NCI-H2081 treated with DMSO at 0.1 percent for 48 hours (cell line): ENCODE measurements around the gene FSTL5.

Source experiments
- DNase-seq: peaks from one replicate; lab custom pipeline; 2025; lab: John Stamatoyannopoulos, UW

FSTL5 gene

DNA sequence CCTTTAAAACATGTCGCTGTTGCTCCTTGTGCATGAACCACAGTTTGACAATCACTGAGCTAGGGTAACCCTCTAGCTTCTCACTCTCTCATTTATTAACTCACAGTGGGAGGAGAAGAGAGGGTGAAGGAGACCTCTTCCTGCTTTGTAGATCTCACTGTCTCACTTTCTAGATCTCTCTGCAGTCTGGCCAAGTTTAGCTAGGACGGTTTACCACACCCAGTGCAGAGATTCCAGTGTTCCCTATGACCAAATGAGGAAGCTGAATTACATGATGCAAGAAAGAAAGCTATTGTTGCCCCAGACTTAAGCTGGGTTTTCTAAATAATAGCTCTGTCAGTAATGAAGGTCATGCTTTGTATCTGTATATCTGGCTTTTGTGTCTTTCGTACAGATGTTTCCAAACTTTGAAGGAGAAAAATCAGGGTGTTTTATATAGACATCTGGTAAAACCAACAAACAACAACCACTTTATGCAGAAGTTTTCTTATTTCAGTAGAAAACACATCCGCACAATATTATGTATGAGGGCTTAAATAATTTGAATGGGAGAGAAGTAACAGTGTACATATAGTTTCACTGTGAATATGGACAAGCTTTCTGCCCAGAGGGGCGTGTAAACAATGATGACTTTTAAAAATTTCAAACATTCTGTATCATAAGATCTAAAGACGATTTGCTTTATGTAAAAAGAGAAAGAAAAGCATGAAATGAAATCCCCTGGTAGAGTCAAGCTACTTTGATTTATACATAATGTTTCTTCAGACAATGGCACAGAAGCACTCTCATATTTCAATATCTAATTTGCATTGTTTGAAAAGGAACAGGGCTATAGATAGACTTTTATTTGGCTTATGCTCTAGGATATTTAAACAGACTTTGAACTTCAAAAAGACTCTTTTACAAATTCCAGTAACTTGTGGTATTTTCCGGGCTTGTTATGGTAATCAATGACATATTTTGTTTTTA, 582.3 kb downstream of the FSTL5 start:
- DNase-seq = no peak

DNA sequence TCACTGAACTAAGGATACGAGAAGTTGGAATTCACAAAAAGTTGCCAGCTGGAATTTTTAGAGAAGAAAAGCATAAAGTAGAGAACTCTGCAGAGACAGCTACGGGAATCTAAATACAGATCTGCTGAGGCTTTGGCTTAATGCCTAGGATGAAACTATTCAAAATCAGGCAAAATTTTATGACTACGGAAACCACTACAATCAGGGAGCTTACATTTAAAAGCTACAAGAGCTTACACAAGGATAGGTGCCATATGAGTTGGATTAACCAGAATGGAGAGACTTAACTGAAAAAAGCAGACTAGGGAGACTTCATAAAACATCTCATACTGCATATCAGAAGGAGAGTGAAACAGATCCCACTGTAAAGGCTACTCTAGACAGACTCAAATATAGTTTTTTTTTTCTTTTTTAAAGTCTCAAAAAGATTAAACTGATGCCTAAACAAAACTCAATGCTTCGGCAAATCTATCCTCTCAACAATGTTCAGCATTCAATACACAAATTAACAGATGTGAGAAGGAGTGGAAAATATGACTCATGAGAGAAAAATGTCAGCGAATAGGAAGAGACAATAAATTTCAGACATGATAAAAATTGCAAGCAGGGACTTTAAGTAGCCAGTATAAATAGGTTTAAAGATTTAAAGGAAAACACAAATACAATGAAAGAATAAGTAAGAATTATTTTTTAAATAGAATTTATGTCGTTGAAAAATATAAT, 586.1 kb downstream of the FSTL5 start:
- no peak for DNase-seq

DNA sequence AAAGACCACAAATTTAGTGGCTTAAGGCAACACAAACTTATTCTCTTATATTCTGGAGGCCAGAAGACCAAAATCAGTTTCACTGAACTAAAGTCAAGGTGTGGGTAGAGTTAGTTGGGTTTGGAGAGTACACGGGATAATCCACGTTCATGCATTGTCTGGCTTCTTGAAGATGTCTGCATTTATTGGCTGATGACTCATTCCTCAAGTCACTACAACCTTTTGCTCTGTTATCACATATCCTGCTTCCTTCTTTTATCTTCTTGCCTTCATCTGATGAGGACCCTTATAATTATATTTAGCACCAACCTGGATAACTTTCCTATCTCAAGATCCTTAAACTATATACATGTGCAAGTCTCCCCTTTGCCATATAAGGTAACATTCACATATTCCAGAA, 590.0 kb downstream of the FSTL5 start:
- DNase-seq = no peak

DNA sequence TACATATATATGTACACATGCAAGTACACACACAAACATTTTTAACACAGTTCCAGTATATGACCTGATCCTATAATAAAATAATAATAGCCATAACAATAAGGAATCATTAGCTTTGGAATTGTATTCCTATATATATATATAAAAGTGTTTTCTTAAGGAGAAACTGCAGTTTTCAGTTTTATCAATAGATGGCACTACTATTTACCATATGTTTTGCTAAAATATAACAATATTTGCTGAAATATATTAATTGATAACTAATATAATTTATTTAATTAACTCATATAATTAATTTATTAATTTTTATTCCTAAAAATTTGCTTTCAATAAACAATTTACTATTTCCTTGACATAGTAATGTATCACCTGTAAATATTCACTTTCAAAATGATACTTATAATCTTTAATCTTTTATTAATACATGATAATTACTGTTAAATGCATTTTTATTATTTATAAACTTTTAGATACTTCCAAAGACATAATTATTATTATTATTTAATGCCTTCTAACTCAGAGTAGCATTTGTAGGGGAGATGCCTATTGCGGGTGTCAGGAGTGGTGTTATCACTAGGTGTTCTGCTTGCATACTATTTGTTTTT, 599.5 kb downstream of the FSTL5 start:
- no peak for DNase-seq

DNA sequence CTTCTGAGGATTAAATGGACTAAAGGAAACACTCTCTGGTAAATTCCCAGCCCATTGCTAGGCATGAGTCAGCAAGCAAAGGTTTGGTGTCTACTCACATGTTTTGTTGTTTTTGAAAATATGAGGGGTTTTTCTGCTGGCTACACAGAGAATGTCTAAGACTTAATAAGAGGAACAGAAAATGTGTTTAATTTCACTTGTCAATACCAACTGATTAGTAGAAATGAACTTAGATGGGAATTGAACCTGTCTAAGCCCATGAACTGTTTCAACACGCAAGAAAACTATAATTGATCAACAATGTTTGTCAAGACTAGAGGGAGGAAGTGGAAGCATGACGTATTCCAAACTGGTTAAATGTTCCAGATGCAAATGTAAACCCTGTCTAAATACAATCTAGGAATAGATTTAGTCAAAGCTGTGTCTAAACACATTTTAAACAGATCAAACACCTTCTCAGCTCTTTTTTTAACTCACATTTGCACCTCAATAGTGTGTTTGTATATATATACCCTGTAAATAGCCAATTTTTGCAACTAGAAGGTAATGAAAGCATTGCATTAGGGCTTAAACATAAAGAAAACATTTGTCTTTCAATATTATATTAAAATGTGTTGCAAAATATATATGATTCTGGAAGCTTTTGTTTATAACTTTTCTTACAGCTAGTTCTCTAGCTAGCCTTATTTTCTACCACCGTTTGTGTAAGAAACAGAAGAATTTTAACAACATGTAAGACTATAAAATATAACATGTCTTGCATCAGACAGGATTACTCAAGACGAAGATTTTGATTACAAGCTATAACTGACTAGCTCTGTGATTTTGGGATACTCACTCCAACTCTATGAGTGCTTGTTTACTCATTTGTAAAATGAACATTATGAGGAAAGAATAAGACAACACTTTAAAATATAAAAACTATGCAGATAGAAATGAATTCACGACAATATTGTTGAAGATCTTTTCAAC, 607.8 kb downstream of the FSTL5 start:
- DNase-seq = no peak

DNA sequence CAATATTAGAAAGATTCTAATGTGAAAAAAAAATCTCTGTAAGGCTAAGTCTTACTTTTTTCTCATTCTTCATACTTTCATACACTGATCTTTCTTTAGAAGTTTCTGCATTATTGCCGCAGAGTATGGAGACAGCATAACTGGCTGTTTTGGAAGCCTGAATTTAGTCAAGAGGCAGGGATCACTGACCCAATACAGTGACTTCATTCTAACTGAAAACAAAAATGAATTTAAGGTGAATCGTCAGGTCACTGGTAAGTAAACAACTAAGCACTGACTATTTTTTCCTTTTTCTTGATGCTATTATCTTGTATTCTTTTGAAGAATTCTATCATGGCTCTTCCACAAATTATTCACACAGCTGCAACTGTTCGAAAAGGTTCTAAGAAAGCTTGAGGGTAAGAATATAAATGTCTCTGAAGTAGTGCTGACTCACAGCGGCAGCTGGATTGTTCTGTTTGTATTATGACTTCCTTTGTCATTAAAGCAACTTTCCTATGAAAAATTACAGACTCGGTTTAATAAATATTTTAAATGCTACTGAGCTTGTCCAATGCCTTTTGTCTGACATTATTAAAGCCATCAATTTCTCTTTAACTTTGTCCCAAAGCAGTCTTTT, 609.3 kb downstream of the FSTL5 start:
- no peak for DNase-seq

DNA sequence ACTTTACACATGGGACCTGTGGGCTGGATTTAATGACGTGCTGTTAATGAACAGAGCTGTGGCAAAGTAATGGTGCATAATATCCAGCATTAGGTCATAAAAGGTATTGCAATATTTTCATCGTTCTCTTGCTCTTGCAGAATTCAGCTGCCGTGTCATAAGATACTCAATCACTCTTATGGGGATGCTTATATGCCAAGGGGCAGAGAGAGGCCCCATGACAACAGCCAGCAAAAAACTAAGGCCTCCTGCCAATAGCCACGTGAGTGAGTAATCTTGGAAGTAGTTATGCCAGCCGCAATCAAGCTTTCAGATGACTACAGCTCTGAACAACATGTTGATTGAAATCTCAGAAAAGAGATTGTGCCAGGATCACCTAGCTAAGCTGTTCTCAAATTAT, 616.9 kb downstream of the FSTL5 start:
- DNase-seq = no peak

DNA sequence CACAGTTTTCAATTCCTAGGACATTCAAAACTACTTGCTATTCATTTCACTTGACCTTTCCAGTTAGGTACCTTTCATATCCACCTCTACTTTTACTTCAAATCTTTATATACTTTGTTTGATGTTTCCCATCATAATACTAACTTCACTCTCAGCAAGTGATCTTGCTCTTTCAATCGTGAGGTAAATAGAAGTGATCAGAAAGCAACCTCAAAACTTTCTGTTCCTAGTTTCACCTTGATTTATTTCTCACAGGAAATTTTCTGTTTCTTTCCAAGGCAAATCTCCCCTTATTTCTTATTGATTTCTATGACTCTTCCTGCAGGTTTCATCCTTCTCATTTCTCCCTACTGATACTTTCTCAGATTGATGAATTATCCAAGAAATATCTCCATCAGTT, 623.5 kb downstream of the FSTL5 start:
- no peak for DNase-seq

DNA sequence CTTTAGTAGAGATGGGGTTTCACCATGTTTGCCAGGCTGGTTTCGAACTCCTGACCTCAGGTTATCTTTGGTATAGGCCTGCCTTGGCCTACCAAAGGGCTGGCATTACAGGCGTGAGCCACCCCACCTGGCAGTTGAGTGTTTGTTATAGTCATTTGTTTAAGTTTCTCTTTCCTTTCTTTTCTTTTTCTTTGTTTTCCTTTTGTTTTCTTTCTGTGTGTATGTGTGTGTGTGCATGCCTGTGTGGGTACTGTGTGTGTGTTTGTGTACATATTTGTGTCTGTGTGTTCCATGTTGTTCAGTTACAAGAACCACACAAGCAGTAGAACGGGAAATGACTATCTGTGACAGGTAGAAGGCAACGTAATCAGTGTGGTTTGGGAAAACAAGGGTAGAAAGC, 624.9 kb downstream of the FSTL5 start:
- no peak for DNase-seq

DNA sequence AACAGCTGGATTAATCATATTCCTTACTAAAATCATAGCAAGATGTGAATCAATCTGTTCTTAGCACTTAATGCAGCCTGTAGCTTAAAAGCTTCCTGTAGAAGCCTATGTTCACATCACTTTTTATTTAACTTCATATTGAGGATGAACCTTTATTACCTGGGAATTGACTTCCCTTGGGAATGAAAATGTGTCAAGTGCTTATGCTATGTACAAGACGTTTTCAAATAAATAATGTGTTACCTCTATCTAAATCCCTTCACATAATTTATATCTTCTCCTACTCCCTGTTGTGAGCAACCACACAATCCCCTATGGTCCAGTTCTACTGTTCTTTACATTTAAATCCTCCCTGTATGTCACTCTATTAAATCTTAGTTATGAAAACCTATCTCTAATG, 633.1 kb downstream of the FSTL5 start:
- DNase-seq = no peak

DNA sequence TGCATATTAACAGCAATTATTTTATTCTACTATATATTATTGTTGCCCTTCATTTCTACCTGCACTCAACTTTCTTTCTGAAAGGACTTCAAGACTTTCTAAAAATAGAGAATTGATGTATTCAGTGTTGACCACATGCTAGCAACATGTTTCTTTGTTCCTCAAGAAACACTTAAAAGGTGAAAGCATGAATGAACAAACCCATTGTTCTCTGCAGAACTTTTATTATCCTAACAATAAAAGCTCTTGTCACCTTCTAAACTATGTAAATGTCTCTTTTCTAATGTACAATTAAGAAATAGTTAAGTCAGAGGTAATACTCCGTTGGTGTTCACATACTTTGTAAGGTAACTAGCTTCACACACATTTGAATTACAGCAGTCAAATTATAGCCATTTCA, 638.7 kb downstream of the FSTL5 start:
- DNase-seq = no peak

DNA sequence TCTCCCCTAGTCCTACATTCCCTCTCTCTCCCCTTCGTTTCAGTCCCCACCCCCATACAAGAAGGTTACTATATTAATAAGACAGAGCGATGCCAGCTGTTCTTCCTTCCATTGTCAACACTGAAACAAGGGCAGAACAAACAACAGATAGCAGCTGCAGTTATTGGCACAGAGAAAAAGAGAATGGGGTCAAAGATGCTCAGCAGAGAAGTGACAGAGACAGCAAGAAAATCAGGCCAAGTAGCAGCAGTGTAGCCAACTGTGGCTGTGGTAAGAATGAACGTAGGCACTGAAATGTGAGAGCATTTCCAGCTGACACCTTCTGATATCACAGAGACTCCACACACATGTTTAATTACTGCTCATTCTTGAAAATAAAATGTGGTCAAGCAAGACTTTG, 641.8 kb downstream of the FSTL5 start:
- DNase-seq = no peak

DNA sequence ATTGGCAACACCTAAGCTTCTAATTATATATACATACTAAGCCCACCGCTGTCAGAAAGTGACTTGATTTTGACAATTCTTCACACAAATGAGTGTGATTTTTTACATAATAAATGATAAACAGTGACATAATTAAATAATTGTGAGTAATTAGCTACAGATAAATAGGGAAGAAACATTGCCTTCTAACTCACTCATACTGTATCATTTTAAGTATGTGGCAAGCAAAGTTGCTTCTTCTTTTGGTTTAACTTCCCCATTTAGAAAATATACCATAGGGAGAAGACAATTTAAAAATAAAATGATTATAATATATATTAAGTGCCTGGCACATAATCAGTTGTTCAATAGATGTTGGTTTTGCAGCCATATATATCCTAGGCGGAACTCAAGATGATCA, 644.2 kb downstream of the FSTL5 start:
- DNase-seq = no peak

DNA sequence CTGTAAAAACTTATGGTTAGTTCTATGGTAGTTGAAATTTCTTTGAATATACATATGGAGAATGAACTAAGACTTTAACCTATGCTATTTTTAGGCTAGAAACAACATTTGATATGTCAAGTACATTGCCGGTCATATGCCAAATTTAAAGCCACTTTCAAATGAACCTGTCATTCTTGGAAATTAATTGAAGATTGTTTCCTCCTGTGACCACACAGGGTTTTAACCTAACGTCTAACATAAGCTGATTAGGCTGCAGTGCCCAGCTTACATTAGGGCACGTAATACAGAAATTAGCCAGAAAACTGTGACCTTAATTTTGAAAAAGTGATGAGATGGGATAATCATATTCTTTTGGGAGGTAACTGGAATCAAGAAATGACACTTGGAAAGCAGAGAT, 645.9 kb downstream of the FSTL5 start:
- no peak for DNase-seq

DNA sequence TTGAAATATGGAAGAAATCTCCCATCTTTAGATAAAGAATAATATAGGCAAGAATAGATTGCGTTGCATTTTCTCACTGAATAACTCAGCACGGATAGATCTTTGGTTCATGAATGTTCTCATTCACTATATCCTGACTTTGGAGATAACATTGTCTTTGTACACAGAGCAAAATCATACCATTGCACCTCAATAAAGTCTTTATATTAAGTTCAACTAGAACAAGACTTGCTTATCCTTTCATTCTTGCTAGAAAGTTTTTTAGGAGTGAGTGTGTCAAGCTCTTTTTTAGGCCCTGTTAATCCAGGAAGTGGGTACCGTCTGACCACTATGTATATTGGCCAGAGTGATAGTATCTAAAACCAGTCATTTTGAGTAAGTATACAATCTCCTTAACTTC, 658.7 kb downstream of the FSTL5 start:
- no peak for DNase-seq

DNA sequence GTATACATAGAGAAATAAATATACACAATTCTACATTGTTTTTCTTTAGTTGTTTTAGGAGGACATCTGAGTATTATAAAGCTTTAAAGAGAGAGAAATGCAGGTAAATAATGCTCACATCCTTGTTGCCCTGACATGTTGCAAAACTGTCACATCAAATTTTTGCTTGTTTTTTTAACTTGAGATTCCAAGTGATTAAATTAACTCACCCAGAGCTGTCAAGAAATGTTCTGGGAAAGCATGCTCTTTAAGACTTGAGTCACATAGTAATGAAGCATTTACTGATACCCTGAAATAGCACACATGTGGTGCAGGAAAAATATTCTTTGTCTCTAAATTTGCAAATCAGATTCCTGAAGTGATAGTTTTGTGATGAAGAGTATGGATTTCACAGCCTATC, 665.6 kb downstream of the FSTL5 start:
- no peak for DNase-seq

DNA sequence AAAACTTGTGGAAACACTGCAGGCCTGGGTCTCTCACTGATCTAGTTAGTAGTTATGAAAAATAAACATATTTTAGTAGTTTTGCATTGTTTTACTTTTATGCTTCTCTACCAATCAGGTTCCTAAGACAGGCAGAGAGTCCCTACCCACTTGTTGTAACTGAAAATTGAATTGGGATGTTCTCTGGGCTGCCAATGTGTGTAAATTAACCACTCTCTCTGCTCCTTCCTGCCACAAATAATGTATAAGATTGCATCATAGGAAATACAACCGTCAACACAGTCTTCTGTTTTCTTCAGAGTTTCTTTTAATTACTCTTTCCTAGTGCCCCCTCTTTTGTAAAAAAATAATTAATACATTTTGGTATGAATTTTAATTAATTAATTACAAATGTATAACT, 677.3 kb downstream of the FSTL5 start:
- DNase-seq = no peak

DNA sequence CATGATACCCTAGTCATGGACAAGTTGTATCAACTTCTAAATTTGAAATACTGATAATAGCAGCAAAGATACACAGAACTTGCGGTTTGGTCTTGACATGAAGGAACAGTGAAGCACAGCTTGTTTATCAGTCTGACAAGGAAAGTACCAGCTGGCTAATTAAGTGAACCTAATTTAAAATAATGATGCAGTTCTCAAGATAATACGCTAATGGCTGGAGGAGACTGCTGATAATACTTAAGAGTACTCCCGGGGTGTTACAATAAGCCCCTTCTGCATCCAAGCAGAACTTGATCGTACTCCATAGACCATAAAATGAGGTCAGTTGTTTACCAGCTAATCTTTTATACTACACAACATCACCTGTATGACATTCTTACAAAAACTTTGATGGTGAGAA, 697.5 kb downstream of the FSTL5 start:
- no peak for DNase-seq

DNA sequence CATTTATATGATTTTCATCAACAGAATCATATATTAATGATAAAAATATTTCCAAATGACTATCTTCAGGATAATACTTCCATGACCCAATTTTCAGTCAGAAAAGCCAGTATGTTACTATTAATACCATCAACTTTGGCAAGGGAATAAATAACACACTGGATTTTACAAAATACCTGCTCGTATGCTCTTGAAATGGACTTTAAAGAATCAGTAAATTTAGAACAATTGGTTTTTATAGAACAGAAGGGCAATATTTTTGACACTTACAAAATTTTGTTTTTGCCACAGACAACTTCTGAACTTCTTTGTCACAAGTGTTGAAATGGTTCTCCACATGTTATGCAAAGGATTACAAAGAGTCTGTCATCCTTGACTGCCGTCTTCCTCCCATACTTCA, 700.4 kb downstream of the FSTL5 start:
- no peak for DNase-seq

DNA sequence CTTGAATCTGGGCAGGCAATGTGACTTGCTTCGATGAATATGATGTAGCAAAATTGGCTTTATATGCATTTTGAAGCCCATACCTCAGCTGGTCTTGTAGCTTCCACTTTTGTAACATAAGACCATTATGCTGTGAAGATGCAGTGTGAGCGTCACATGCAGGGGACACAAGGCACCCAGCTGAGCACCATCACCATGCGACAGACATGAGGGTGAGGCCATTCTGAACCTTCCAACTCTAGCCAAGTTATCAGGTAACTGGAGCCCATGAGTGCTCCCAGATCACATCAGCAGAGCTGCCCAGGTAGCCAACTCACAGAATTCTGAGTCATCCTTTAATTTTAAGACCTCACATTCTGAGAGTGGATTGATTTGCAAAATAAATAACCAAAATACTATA, 705.9 kb downstream of the FSTL5 start:
- DNase-seq = no peak

DNA sequence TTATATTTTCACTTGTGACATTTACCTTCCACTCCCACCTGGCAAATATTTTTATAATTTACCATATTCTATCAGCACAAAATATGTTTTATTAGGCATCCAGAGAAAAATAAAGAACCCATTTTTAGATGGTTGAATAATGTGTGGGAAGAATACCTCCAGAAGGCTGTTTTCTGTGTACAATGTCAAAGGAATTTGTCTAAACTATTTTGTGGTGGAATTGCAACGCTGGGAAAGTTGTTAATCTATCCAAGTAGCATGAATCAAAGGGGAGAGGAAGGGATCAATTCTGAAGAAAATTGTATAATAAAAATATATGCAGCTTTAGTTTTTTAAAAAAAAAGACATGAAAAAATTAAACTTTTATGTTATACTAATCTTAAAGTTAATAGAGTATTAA, 706.5 kb downstream of the FSTL5 start:
- DNase-seq = no peak
